Coronary artery (tissue), 2 donors: ENCODE results near the gene CRB3.

Experiments
- DNase-seq: peaks from one replicate; pipeline ENCODE4 v3.0.0-alpha.2; 2017; ENCODE audit warnings: low spot score
- H3K27ac ChIP-seq, 2 donors: fragments of 200-600 bp; sonication (generic); one replicate each; pipeline ENCODE4 v1.5.1; 2016 to 2019
- H3K4me3 ChIP-seq: fragments of 200-600 bp; sonication (generic); 2 replicates; pipeline ENCODE4 v1.5.1; 2016; ENCODE audit warnings: mild to moderate bottlenecking, moderate library complexity
- CTCF ChIP-seq: fragments of 200-600 bp; sonication (generic); IDR thresholded peaks from one replicate; pipeline ENCODE4 v1.5.1; 2019; ENCODE audit warnings: antibody characterized with exemption

CRB3 gene

DNA sequence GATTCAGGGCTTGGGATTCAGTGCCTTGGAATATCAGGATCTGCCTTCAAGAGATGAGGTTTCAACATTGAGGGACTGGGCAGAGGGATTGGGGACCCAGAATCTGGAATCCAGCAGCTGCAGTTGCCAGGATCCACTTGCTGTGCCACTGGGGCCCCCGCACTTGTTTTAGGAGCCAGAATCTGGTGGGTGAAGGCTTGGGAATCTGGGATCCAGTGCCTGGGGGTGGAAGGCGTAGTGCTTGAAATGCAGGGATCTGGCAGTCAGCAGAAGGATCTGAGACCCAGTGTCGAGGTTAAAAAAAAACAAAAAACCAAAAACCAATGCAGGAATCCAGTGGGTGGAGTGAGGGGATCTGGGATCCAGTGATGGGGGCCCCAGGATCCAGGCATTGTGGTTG lies 23.2 kb upstream of the CRB3 start:
- Histone ChIP-seq H3K4me3 (no peak overlapping the region), H3K27ac (no peak overlapping the region)
- no peak for DNase-seq
- TF ChIP-seq CTCF, result no peak

DNA sequence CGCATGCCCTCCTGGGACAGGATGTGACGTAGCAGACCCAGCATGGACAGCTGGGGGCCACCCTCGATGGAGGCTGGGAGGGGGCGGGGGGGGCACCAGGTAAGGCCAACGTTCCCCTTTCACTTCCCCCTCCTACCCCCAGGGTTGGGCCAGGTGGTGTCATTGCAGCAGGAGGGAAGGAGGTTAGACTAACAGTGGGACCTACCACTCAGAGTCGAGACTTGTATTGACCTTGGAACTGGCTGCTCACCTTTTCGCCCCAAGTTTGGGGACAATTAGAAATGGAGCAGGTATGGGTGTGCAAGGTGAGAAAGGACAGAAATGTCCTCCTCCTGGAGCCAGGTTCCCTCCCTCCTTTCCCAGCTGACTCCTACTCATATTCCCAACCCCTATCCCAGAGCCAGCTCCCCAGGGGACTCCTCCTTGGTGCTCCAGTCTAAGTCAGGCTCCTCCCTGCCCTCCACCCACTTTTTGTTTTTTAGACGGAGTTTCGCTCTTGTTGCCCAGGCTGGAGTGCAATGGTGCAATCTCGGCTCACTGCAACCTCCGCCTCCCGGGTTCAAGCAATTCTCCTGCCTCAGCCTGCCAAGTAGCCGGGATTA lies 21.9 kb upstream of the CRB3 start:
- Histone ChIP-seq H3K27ac (no peak overlapping the region), H3K4me3 (no peak overlapping the region)
- no peak for DNase-seq
- TF ChIP-seq CTCF, result no peak

DNA sequence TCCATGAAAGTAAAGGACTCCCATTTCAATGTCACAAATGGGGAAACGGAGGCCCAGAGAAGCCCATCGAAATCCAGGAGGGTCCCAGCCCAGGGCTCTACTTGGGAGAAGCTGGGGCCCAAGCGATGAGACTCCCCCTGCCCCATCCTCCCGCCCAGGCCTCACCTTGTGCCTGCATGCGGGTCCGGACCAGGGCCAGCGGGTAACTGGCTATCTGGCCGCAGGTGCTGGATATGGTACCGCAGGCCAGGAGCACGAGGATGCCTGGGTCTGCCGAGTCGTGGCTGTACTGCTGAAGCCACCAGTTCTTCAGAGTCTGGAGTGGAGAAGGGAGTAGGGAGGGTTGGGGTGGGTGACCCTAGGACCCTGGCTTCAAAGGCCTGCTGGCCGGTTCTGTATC lies 20.1 kb upstream of the CRB3 start:
- H3K4me3 ChIP-seq, result no peak overlapping the region
- TF ChIP-seq CTCF, result no peak
- H3K27ac ChIP-seq, result no peak overlapping the region
- no peak for DNase-seq

- no peak for DNase-seq
- H3K27ac ChIP-seq, result no peak overlapping the region
- no peak overlapping the region for H3K4me3 ChIP-seq
- TF ChIP-seq CTCF, result no peak
Measured at GRCh38 chr19:6446452-6446851, 17.6 kb upstream of the CRB3 start.

DNA sequence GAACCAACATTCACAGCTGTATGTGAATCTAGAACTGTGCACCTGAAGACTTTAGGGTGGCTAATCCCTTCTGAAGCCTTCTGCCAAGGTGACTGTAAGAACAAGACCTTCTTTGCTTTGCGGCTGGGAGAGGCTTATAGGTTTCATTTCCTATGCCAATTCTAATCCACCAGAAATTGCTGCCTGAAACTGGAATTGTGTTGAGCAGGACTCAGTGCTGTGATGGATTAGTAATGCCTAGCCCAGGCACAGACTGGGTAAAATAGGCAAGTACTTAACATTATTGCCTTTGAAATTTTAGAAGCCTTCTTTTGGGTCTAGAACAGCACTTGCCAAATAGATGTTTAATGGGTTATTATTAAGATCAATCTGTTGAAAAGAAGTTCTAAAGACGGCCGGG lies 16.0 kb upstream of the CRB3 start:
- no peak for DNase-seq
- H3K27ac ChIP-seq, result no peak overlapping the region
- TF ChIP-seq CTCF, result no peak
- no peak overlapping the region for H3K4me3 ChIP-seq

- Histone ChIP-seq H3K27ac (no peak overlapping the region), H3K4me3 (no peak overlapping the region)
- TF ChIP-seq CTCF, result no peak
- no peak for DNase-seq
Measured at GRCh38 chr19:6450166-6450565, 13.9 kb upstream of the CRB3 start.

DNA sequence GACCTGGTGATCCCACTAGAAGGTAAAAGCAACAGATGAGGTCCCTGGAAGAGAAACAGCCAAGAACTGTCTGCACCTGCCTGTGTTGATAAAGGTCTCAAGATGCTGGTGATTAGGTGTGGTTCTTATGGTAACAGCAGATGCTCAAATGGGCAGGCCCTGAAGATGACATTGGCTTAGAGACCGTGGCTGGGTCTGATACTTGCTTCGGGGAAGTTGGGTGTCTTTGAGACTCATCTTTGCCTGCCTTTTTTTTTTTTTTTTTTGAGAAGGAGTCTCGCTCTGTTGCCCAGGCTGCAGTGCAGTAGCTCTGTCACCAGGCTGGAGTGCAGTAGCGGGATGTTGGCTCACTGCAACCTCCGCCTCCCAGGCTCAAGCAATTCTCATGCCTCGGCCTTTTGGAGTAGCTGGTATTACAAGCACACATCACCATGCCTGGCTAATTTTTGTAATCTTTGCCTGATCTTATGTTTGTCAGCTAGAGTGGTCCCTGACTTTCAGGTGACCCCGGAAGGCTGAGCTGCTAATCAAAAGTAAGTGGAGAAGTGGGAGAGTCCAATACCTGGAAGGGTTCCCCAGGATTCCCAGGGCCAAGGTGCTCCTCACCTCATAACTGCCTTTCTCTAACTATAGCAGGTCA lies 12.4 kb upstream of the CRB3 start:
- no peak overlapping the region for H3K4me3 ChIP-seq
- no peak for DNase-seq
- no peak for TF ChIP-seq CTCF
- no peak overlapping the region for H3K27ac ChIP-seq
